ENCODE measurements around the gene CLTCL1.

GRCh38 chr22:19271273-19271855 is 20.2 kb downstream of the CLTCL1 start:
- TF ChIP-seq POLR2AphosphoS5 (IDR thresholded peaks at IDR 0.05; ENCODE audit: low read depth, low read length): no peak
- TF ChIP-seq POLR2A (IDR thresholded peaks at IDR 0.05; ENCODE audit: low read depth, low read length): no peak
- TF ChIP-seq TAF1 (IDR thresholded peaks at IDR 0.05; ENCODE audit: borderline replicate concordance, low read depth, low read length): no peak

Measured in GM12892 (cell line).